HPDE6-E6E7 (cell line): ENCODE results near the gene FYB2.
"Not testable (repeated sequence)": the region's sequence is repeated elsewhere in the genome, so short reads cannot be mapped to it uniquely, and the experiment has no call there.

Experiments
- DNase-seq: peaks from one replicate; pipeline ENCODE4 v3.0.0; 2011; ENCODE audit warnings: missing footprints; ENCODE audit errors: extremely low spot score

FYB2 gene

GRCh38 chr1:56797065-56797685 lies 22.0 kb downstream of the FYB2 start:
- DNase-seq, result no peak

- no peak for DNase-seq
Observed at GRCh38 chr1:56795870-56796269, 23.3 kb downstream of the FYB2 start.

- DNase-seq, result no peak
Observed at GRCh38 chr1:56790036-56790435, 29.2 kb downstream of the FYB2 start.

GRCh38 chr1:56788588-56788987 lies 30.6 kb downstream of the FYB2 start:
- no peak for DNase-seq

GRCh38 chr1:56788102-56788501 lies 31.1 kb downstream of the FYB2 start:
- no peak for DNase-seq

GRCh38 chr1:56787330-56787729 lies 31.9 kb downstream of the FYB2 start:
- no peak for DNase-seq

- no peak for DNase-seq
Observed at GRCh38 chr1:56782773-56783172, 36.4 kb downstream of the FYB2 start.

- no peak for DNase-seq
Observed at GRCh38 chr1:56780826-56781225, 38.4 kb downstream of the FYB2 start.

GRCh38 chr1:56780128-56780750 lies 39.0 kb downstream of the FYB2 start:
- no peak for DNase-seq

- no peak for DNase-seq
Observed at GRCh38 chr1:56777972-56778371, 41.2 kb downstream of the FYB2 start.

- not testable (repeated sequence) for DNase-seq
Observed at GRCh38 chr1:56774732-56775131, 44.5 kb downstream of the FYB2 start.

- no peak for DNase-seq
Observed at GRCh38 chr1:56774067-56774609, 45.1 kb downstream of the FYB2 start.

- DNase-seq, result no peak
Observed at GRCh38 chr1:56773341-56774066, 45.7 kb downstream of the FYB2 start.

GRCh38 chr1:56771717-56772116 lies 47.5 kb downstream of the FYB2 start:
- DNase-seq, result no peak

- DNase-seq, result no peak
Observed at GRCh38 chr1:56758794-56759193, 60.4 kb downstream of the FYB2 start.

GRCh38 chr1:56758135-56758534 lies 61.1 kb downstream of the FYB2 start:
- peak; percentile 7 for DNase-seq

GRCh38 chr1:56755911-56756310 lies 63.3 kb downstream of the FYB2 start:
- no peak for DNase-seq

GRCh38 chr1:56754708-56755479 lies 64.3 kb downstream of the FYB2 start:
- DNase-seq, result no peak

- DNase-seq, result no peak
Observed at GRCh38 chr1:56745231-56745630, 74.0 kb downstream of the FYB2 start.

GRCh38 chr1:56728964-56729363 lies 90.2 kb downstream of the FYB2 start:
- no peak for DNase-seq

GRCh38 chr1:56726706-56727105 lies 92.5 kb downstream of the FYB2 start:
- DNase-seq, result no peak

GRCh38 chr1:56719171-56719570 lies 100.0 kb downstream of the FYB2 start:
- DNase-seq, result no peak
